Measurements from ENCODE around the gene MAPKBP1. TPM values are rescaled to one million over a fixed set of nuclear protein-coding genes. Genes with fewer than 3 reads are reported as not detected.

Gene MAPKBP1
- total RNA-seq, 2 experiments from 2014 or later: 14.5 to 17.4 TPM

GRCh38 chr15:41792000-41792637 lies 17.8 kb downstream of the MAPKBP1 start:
- BruUV-seq (replicated peaks): no TSS peak
- CTCF ChIA-PET (ENCODE audit: unreplicated experiment): no interaction called here
- Histone ChIP-seq H3K4me3 (ENCODE audit: low read depth, low read length, poor library complexity, severe bottlenecking) (no peak overlapping the region), H3K4me2 (ENCODE audit: low read length) (no peak overlapping the region), H2AFZ (ENCODE audit: low read length) (no peak overlapping the region), H3K79me2 (ENCODE audit: insufficient read depth, low read depth, low read length) (no peaks in the 10 kb centered on the region), H3K9me3 (ENCODE audit: low read length) (no peaks in the 10 kb centered on the region), H3K9me2 (ENCODE audit: insufficient read depth, low read length) (no peaks in the 10 kb centered on the region), H3K36me3 (ENCODE audit: insufficient read depth, low read length) (no peaks in the 10 kb centered on the region), H3K27ac (ENCODE audit: low read depth, low read length, poor library complexity, severe bottlenecking) (no peak overlapping the region), H4K20me1 (ENCODE audit: insufficient read depth, low read length) (no peaks in the 10 kb centered on the region), H3K4me1 (ENCODE audit: insufficient read depth, low read length, poor library complexity, severe bottlenecking) (peaks cover 76% of the 10 kb centered on the region)
- intact Hi-C loops (cut with micrococcal nuclease; ENCODE audit: unreplicated experiment): no loop called here
- TF ChIP-seq CTCF (conservative IDR thresholded peaks at IDR 0.05; ENCODE audit: low read length): no peak
- no peak for TF ChIP-seq EZH2phosphoT487 (IDR thresholded peaks at IDR 0.05; ENCODE audit: borderline replicate concordance, low read depth, low read length)
- POLR2A ChIA-PET: interaction anchor here (0.8 to 2.5 kb wide), 3 partner anchors 9 to 18 kb away, joined by 3 to 7 read pairs (median 4); partner anchors contain the start of gene MAPKBP1
- DNase-seq (ENCODE audit: low spot score): no peak

- no peak for DNase-seq (ENCODE audit: low spot score)
- CTCF ChIA-PET (ENCODE audit: unreplicated experiment): no interaction called here
- H3K4me2 ChIP-seq (ENCODE audit: low read length): no peak overlapping the region
- H4K20me1 ChIP-seq (ENCODE audit: insufficient read depth, low read length): no peaks in the 10 kb centered on the region
- BruUV-seq (replicated peaks): no TSS peak
- H3K9me3 ChIP-seq (ENCODE audit: low read length): no peaks in the 10 kb centered on the region
- no peak overlapping the region for H2AFZ ChIP-seq (ENCODE audit: low read length)
- H3K79me2 ChIP-seq (ENCODE audit: insufficient read depth, low read depth, low read length): no peaks in the 10 kb centered on the region
- intact Hi-C loops (cut with micrococcal nuclease; ENCODE audit: unreplicated experiment): loop anchor here (2.0 kb wide), 1 partner anchor 19 kb away; the partner anchor contains the start of gene MAPKBP1
- POLR2A ChIA-PET: interaction anchor here (0.9 to 2.0 kb wide), 3 partner anchors 11 to 186 kb away, joined by 3 to 7 read pairs (median 4); partner anchors contain the start of gene MAPKBP1
- H3K9me2 ChIP-seq (ENCODE audit: insufficient read depth, low read length): no peaks in the 10 kb centered on the region
- H3K4me1 ChIP-seq (ENCODE audit: insufficient read depth, low read length, poor library complexity, severe bottlenecking): peaks cover 69% of the 10 kb centered on the region
- H3K4me3 ChIP-seq (ENCODE audit: low read depth, low read length, poor library complexity, severe bottlenecking): no peak overlapping the region
- no peak overlapping the region for H3K27ac ChIP-seq (ENCODE audit: low read depth, low read length, poor library complexity, severe bottlenecking)
- TF ChIP-seq CTCF (conservative IDR thresholded peaks at IDR 0.05; ENCODE audit: low read length): no peak
- TF ChIP-seq EZH2phosphoT487 (IDR thresholded peaks at IDR 0.05; ENCODE audit: borderline replicate concordance, low read depth, low read length): no peak
- H3K36me3 ChIP-seq (ENCODE audit: insufficient read depth, low read length): no peaks in the 10 kb centered on the region
Measured at GRCh38 chr15:41794081-41794480, 19.8 kb downstream of the MAPKBP1 start.
